ENCODE data around the gene PEX10. TPM values are rescaled to one million over a fixed set of nuclear protein-coding genes. Genes with fewer than 3 reads are reported as not detected.

The PEX10 gene
- total RNA-seq, 8 experiments from 2014 or later = 11.3 to 27.8 (median 20.9) TPM

- in situ Hi-C loops (cut with MboI; ENCODE audit: low pct_unique_long_range_greater_than_20kb in 2 of 9, low sequenced_read_pairs in 9 of 9, unreplicated experiment in 9 of 9) = loop anchor here in 1 of 9 experiments (25.0 kb wide), 1 partner anchor 144 kb away; no protein-coding TSS in a partner anchor
- H3K27ac ChIP-seq = no peak overlapping the region
- H3K4me3 ChIP-seq = no peak overlapping the region
- peaks cover 12 to 21% of the 10 kb centered on the region in 2 donors for H3K4me1 ChIP-seq (replicated peaks in 1 of 2)
- ATAC-seq (replicated peaks in 6 of 8) = no peak
- 60 to 100% (median 94%) methylated on average over 1 to 7 of the region's 15 CpGs; no CpG with 5 or more reads in 4 of the 10 experiments for WGBS, 10 experiments
Measured at GRCh38 chr1:2356401-2356800, 56.0 kb downstream of the PEX10 start.

- in situ Hi-C loops (cut with MboI; ENCODE audit: low pct_unique_long_range_greater_than_20kb in 2 of 9, low sequenced_read_pairs in 9 of 9, unreplicated experiment in 9 of 9) = loop anchor here in 1 of 9 experiments (25.0 kb wide), 1 partner anchor 143 kb away; no protein-coding TSS in a partner anchor
- WGBS, 10 experiments = 60 to 93% (median 86%) methylated on average over 2 to 7 of the region's 28 CpGs; no CpG with 5 or more reads in 5 of the 10 experiments
- Histone ChIP-seq H3K4me3 (no peak overlapping the region), H3K4me1 (replicated peaks in 1 of 2) (peaks cover 12 to 21% of the 10 kb centered on the region in 2 donors), H3K27ac (no peak overlapping the region)
- peak in 4 of 8 experiments; percentile 6 to 11 (median 8) for ATAC-seq (replicated peaks in 6 of 8)
Measured at GRCh38 chr1:2355373-2356261, 56.7 kb downstream of the PEX10 start.

GRCh38 chr1:2354511-2355372 is 57.6 kb downstream of the PEX10 start:
- Histone ChIP-seq H3K4me1 (replicated peaks in 1 of 2) (peaks cover 19 to 23% of the 10 kb centered on the region in 2 donors), H3K4me3 (no peak overlapping the region), H3K27ac (no peak overlapping the region)
- peak in 4 of 8 experiments; percentile 32 to 50 (median 44) for ATAC-seq (replicated peaks in 6 of 8)
- in situ Hi-C loops (cut with MboI; ENCODE audit: low pct_unique_long_range_greater_than_20kb in 2 of 9, low sequenced_read_pairs in 9 of 9, unreplicated experiment in 9 of 9) = loop anchor here in 1 of 9 experiments (25.0 kb wide), 1 partner anchor 142 kb away; no protein-coding TSS in a partner anchor
- 30 to 86% (median 74%) methylated on average over 2 to 23 of the region's 38 CpGs; no CpG with 5 or more reads in 4 of the 10 experiments for WGBS, 10 experiments

Other genes with a start within 250 kb of the PEX10 start
- gene FAAP20, start 217.8 kb downstream of the PEX10 start, total RNA-seq = 10 to 100 TPM in 7 of 8 experiments, 1 to 10 TPM in 1; 8.9 to 50.6 (median 25.5) TPM
- gene SKI, start 184.2 kb downstream of the PEX10 start, total RNA-seq = 10 to 100 TPM in 7 of 8 experiments, 1 to 10 TPM in 1; 5.0 to 36.8 (median 22.6) TPM
- 10 to 100 TPM; 13.5 to 28.6 (median 21.8) TPM for gene MORN1, start 21.0 kb downstream of the PEX10 start, total RNA-seq
- gene RER1, start 20.7 kb downstream of the PEX10 start, total RNA-seq = 100 to 1,000 TPM in 2 of 8 experiments, 10 to 100 TPM in 6; 57.8 to 165 (median 86.4) TPM
- 1 to 10 TPM in 7 of 8 experiments, under 1 TPM in 1; 0.51 to 7.4 (median 4.9) TPM for gene PLCH2, start 63.7 kb upstream of the PEX10 start, total RNA-seq
- gene PANK4, start 114.0 kb upstream of the PEX10 start, total RNA-seq = 10 to 100 TPM; 24.9 to 44.0 (median 37.3) TPM
- gene HES5, start 117.7 kb upstream of the PEX10 start, total RNA-seq = 100 to 1,000 TPM in 1 of 8 experiments, 10 to 100 TPM in 3, under 1 TPM in 2, not detected in 2; 0.71 to 238 (median 36.3) TPM
- 10 to 100 TPM in 3 of 8 experiments, 1 to 10 TPM in 3, under 1 TPM in 2; 0.22 to 48.5 (median 3.2) TPM for gene TNFRSF14, start 143.8 kb upstream of the PEX10 start, total RNA-seq
- 10 to 100 TPM in 7 of 8 experiments, 1 to 10 TPM in 1; 9.7 to 33.4 (median 18.6) TPM for gene PRXL2B, start 174.2 kb upstream of the PEX10 start, total RNA-seq
- 1 to 10 TPM in 3 of 8 experiments, under 1 TPM in 2, not detected in 3; 0.71 to 3.2 (median 1.1) TPM for gene MMEL1, start 220.5 kb upstream of the PEX10 start, total RNA-seq